Muscle layer of duodenum (tissue), 2 donors: ENCODE measurements around the gene TMEM106A.
"Not testable (repeated sequence)": the region's sequence is repeated elsewhere in the genome, so short reads cannot be mapped to it uniquely, and the experiment has no call there.

Source experiments
- H3K27ac ChIP-seq: one replicate; pipeline ENCODE4 v1.7.0; 2013; ENCODE audit warnings: mild to moderate bottlenecking, low read length
- H3K27me3 ChIP-seq: one replicate; pipeline ENCODE4 v1.7.0; 2013; ENCODE audit warnings: low read depth, mild to moderate bottlenecking, control low read depth, low read length
- H3K36me3 ChIP-seq, 2 donors: one replicate each; pipeline ENCODE4 v1.7.0; 2013; ENCODE audit warnings: low read length in 2 of 2, control low read depth in 1 of 2, mild to moderate bottlenecking in 1 of 2; ENCODE audit not compliant: insufficient read depth in 2 of 2, control insufficient read depth in 1 of 2
- H3K4me1 ChIP-seq, 2 donors: one replicate each; pipeline ENCODE4 v1.7.0; 2013; ENCODE audit warnings: low read length in 2 of 2, mild to moderate bottlenecking in 2 of 2, control low read depth in 1 of 2, moderate library complexity in 1 of 2; ENCODE audit not compliant: insufficient read depth in 2 of 2, control insufficient read depth in 1 of 2
- H3K4me3 ChIP-seq, 2 donors: one replicate each; pipeline ENCODE4 v1.7.0; 2013; ENCODE audit warnings: low read length in 2 of 2, low read depth in 1 of 2, mild to moderate bottlenecking in 1 of 2
- H3K9me3 ChIP-seq, 2 donors: one replicate each; pipeline ENCODE4 v1.7.0; 2013; ENCODE audit warnings: low read length in 2 of 2, control low read depth in 1 of 2, mild to moderate bottlenecking in 1 of 2; ENCODE audit not compliant: control insufficient read depth in 1 of 2
- donor health status: healthy.

The TMEM106A gene, protein sequence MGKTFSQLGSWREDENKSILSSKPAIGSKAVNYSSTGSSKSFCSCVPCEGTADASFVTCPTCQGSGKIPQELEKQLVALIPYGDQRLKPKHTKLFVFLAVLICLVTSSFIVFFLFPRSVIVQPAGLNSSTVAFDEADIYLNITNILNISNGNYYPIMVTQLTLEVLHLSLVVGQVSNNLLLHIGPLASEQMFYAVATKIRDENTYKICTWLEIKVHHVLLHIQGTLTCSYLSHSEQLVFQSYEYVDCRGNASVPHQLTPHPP

DNA sequence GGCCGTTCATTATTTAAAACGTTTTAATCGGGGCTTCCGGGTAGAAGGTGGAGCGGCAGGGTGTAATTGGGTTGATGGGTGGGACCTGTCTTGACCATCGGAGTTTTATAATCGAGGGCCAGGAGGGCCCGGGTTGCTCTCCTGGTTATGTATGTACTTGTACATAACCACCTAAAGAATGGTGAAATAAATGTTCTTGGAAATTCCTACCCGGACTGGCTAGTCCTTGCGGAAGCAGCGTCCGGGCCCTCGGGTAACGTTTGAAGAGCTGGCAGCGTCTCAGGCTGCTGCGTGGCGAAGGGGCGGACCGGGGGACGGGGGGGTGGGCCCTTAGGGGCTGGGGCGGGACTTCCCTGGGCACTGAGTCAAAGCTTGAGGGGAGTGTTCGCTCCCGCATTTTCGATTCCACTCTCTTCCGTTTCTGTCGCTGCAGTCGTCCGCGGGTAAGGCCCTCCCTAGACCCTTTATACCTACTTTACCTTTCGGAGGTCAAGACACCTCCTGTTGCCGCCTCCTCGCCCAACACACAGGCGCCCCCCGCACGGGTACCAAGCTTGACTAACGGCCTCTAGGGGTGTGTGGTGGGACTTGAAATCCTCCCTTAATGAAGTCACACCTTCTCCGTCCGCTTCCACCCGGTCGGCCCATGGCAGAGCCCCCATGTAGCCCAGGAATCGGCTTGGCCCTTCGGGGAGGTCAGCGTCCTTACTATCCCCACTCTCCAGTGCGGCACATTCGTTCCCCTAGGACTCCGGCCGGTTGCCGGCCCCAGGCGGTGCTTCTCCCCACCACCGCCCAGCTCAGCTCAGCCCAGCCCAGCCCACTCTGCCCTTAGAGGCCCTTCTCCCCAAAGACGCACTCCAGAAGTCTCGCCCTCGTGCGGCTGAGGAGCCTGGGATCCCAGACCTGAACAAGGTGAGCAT lies at the start of gene TMEM106A:
TMEM106A (plus strand) TSS at position 396 of the 923 bp plus-strand sequence. CDS start 1,167 bp downstream, outside the sequence.
- peaks cover 5 to 18% of the 10 kb centered on the region in 2 donors for H3K4me1 ChIP-seq
- peak within 1 kb of the TSS; percentile 93 for H3K27ac ChIP-seq
- H3K27me3 ChIP-seq, result no peaks in the 10 kb centered on the region
- peak within 1 kb of the TSS; percentile 71 to 82 for H3K4me3 ChIP-seq
- peaks cover 19 to 36% of the 10 kb centered on the region in 2 donors for H3K36me3 ChIP-seq
- no peaks in the 10 kb centered on the region for H3K9me3 ChIP-seq

DNA sequence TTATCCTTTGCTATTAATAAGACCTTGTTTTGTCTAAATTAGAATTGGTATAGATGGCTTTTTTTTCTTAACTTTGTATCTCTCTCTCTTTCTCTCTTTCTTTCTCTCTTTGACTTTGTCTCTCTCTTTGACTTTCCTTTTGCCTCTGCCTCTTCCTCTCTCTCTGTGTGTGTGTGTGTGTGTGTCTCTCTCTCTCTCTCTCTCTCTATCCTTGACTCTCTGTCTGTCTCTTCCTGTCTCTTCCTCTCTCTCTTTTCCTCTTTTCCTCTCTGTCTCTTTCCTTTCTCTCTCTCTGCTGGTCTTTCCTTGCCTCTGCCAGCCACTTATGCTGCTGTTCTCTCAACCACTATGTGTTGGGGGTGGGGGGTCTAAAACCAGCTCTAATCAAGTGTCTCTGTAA lies 45.7 kb upstream of the TMEM106A start:
- H3K27me3 ChIP-seq, H3K36me3 ChIP-seq, H3K4me3 ChIP-seq, H3K9me3 ChIP-seq, H3K27ac ChIP-seq: not testable (repeated sequence)
- H3K4me1 ChIP-seq, result peaks cover 0 to 10% of the 10 kb centered on the region in 2 donors

GRCh38 chr17:43169561-43170139 lies 42.0 kb upstream of the TMEM106A start:
- Histone ChIP-seq H3K27me3 (no peaks in the 10 kb centered on the region), H3K4me1 (peaks cover 4 to 28% of the 10 kb centered on the region in 2 donors), H3K4me3 (peak overlapping the region; percentile 84 to 85), H3K36me3 (peaks cover 0 to 19% of the 10 kb centered on the region in 2 donors), H3K27ac (peak overlapping the region; percentile 99), H3K9me3 (no peaks in the 10 kb centered on the region)

DNA sequence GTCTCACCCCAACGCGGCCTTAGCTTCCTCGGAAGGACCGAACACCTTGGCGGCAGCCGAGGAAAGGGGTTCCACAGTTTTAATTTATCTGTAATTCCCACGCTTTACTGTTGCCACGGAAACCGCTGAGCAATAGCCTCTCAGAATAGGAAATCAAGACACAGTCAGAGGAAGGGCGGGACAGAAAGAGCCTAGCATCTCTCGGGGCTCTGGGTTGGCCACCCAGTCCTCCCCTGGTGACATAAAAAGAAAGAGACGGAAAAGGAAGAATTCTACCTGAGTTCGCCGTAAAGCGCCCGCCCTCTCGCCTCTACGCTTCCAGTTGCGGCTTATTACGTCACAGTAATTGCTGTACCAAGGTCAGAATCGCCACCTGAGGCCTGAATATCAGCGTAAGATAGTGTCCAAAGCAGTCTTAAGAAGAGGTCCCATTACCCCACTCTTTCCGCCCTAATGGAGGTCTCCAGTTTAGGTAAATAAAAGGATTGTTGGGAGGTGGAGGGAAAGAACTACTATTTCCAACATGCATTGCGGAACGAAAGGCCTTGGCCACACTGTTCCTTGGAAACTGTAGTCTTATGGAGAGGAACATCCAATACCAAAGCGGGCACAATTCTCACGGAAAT lies 41.4 kb upstream of the TMEM106A start:
- Histone ChIP-seq H3K4me3 (peak overlapping the region; percentile 84 to 85), H3K4me1 (peaks cover 4 to 31% of the 10 kb centered on the region in 2 donors)

DNA sequence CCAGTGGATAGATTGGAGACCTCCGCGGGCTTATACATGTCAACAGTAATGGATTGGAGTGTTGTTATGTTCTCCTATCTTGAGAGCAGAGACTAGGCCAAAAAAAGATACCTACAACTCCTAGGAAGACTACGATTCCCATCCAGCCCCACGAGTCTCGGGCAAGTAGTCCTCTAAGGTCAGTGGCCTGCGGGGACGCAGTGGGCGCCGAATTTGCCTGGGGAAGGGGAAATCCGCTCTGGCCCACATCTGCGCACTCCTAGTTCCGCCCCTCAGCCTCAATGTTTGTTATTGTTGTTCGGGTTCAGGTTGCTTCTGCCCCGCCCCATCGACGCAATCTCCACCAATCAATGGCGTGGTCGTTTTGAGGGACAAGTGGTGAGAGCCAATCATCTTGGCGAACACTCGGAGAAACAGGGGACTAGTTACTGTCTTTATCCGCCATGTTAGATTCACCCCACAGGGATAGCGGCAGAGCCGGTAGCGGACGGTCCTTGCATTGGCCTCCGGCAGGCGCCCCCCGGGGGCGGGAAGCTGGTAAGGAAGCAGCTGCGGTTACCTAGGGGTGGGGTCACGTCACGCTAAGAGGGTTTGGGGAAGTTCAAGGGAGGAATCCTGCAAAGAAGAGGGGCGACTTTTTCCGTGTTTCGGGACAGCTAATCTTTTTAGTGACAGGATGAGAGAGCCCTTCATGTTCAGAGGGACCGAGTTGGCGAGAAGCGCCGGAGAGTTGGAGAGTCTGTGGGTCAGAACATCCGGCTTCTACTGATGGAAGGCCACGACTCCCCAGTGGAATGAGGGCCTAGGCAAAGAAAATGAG lies 40.7 kb upstream of the TMEM106A start, which contains the start of gene NBR1:
NBR1 (plus strand) TSS at position 449 of the 820 bp plus-strand sequence. CDS start 4,586 bp downstream, outside the sequence.
- H3K36me3 ChIP-seq, result peaks cover 6 to 19% of the 10 kb centered on the region in 2 donors
- H3K27me3 ChIP-seq, result no peaks in the 10 kb centered on the region
- H3K9me3 ChIP-seq, result no peaks in the 10 kb centered on the region
- peak within 1 kb of the TSS; percentile 84 to 85 for H3K4me3 ChIP-seq
- peaks cover 10 to 38% of the 10 kb centered on the region in 2 donors for H3K4me1 ChIP-seq
- peak within 1 kb of the TSS; percentile 99 for H3K27ac ChIP-seq

More for the DNA sequence above, 41.4 kb upstream of the TMEM106A start:
- no peaks in the 10 kb centered on the region for H3K9me3 ChIP-seq
- H3K27ac ChIP-seq, result peak overlapping the region; percentile 99
- no peaks in the 10 kb centered on the region for H3K27me3 ChIP-seq
- H3K36me3 ChIP-seq, result peaks cover 0 to 19% of the 10 kb centered on the region in 2 donors

- Histone ChIP-seq H3K4me1 (peaks cover 13 to 47% of the 10 kb centered on the region in 2 donors), H3K4me3 (peak overlapping the region; percentile 84 to 85), H3K36me3 (peaks cover 9 to 21% of the 10 kb centered on the region in 2 donors)
Measured at GRCh38 chr17:43171586-43172487, 39.8 kb upstream of the TMEM106A start.

DNA sequence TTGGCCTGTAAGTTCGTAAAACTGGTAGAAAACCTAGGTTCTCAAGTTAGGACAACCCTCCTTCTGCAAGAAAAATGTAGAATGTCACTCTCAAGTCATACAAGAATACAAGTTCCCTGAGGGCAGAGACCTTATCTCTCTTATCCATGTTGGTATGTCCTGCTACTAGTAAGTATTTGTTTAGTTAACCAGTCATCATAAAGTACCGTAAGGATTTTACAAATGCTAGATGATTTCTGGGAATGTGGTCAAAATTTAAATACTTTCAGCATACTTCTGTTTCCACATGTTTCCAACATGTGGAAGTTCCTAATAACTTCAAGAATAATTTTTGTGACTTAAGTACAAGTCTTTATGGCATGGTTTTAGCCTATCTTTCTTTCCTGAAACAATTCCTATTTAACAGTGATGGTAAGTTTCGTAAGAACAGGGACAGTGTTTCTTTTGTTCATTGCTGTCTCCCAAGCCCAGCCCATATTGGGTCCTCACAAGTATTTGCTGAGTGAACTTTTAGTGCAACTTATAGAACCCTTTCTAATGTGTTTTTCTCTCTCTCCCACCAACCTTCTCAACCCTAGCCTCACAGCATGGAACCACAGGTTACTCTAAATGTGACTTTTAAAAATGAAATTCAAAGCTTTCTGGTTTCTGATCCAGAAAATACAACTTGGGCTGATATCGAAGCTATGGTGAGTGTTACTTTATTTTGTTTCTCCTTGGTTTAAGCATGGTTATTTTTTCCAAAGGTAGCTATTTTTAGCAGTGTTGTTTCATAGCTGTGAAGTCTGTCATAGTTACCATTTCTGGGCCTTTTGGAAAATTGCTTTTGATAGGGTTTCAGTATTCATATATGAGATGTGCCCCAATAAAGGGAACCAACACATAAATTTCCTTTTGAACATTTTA lies 36.2 kb upstream of the TMEM106A start:
- Histone ChIP-seq H3K36me3 (peaks cover 35 to 43% of the 10 kb centered on the region in 2 donors), H3K27ac (peak overlapping the region; percentile 85), H3K4me1 (peaks cover 13 to 44% of the 10 kb centered on the region in 2 donors), H3K4me3 (peak overlapping the region in 1 of 2 donors; percentile 22), H3K27me3 (no peaks in the 10 kb centered on the region), H3K9me3 (no peaks in the 10 kb centered on the region)

More at GRCh38 chr17:43171586-43172487, 39.8 kb upstream of the TMEM106A start:
- H3K27me3 ChIP-seq, result no peaks in the 10 kb centered on the region
- H3K9me3 ChIP-seq, result no peaks in the 10 kb centered on the region
- H3K27ac ChIP-seq, result peak overlapping the region; percentile 99

DNA sequence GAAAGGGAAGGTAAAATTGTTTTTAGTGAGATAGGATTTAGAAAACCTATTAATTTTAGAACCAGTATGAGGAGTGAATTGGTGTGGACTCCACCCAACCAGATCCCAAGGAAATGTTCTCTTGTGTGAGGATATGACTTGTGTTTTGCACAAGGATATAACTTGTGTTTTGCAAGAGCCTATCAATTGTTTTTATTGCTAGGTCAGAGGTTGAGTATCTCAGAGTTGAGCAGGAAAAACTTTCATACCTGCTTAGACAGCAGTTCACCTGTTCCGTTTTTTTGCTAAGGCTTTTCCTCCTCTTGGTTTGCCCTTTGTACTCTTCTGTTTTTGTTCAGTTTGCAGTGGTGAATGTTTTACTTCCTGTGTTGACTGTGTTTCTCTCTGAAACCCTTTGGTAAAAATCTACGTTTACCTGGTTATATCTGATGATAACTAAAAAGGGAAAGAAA lies 35.5 kb upstream of the TMEM106A start:
- Histone ChIP-seq H3K9me3 (no peaks in the 10 kb centered on the region), H3K4me3 (peak overlapping the region in 1 of 2 donors; percentile 22), H3K4me1 (peaks cover 13 to 44% of the 10 kb centered on the region in 2 donors), H3K36me3 (peaks cover 35 to 43% of the 10 kb centered on the region in 2 donors), H3K27me3 (no peaks in the 10 kb centered on the region), H3K27ac (peak overlapping the region; percentile 85)

- Histone ChIP-seq H3K36me3 (peaks cover 21 to 44% of the 10 kb centered on the region in 2 donors), H3K9me3 (no peaks in the 10 kb centered on the region), H3K4me1 (no peaks in the 10 kb centered on the region), H3K27me3 (no peaks in the 10 kb centered on the region), H3K4me3 (no peak overlapping the region), H3K27ac (no peak overlapping the region)
Measured at GRCh38 chr17:43183921-43184320, 27.8 kb upstream of the TMEM106A start.
